Activated T-helper 2 cell treated with anti-CD3 and anti-CD28 coated beads, Interferon-gamma antibody, Interleukin-2, Interleukin-4, amounts not matched to agents 10 μg/mL and 5 μg/mL and 100 μg/mL, durations not matched to agents 14 hours and 24 hours and 36 hours (primary cell): ENCODE measurements around the gene LDB3. TPM values are rescaled to one million over a fixed set of nuclear protein-coding genes. Genes with fewer than 3 reads are reported as not detected.

ENCODE experiments used
- DNase-seq: peaks from one replicate; pipeline ENCODE4 v3.0.0; 2021; ENCODE audit warnings: low spot score
- H3K27ac Mint-ChIP-seq: one replicate; pipeline ENCODE4 v1.8.0; 2021; ENCODE audit warnings: mixed read lengths
- H3K27me3 Mint-ChIP-seq: one replicate; pipeline ENCODE4 v1.8.0; 2021; ENCODE audit warnings: low read depth, mixed read lengths
- H3K36me3 Mint-ChIP-seq: one replicate; pipeline ENCODE4 v1.8.0; 2021; ENCODE audit warnings: low read depth, mixed read lengths
- H3K4me1 Mint-ChIP-seq: one replicate; pipeline ENCODE4 v1.8.0; 2021; ENCODE audit warnings: low read depth, mixed read lengths
- H3K4me3 Mint-ChIP-seq: one replicate; pipeline ENCODE4 v1.8.0; 2021; ENCODE audit warnings: low read depth, mild to moderate bottlenecking, moderate library complexity, mixed read lengths
- H3K9me3 Mint-ChIP-seq: one replicate; pipeline ENCODE4 v1.8.0; 2021; ENCODE audit warnings: mixed read lengths
- intact Hi-C: fragments of 100-400 bp; cut with micrococcal nuclease; formaldehyde crosslinking; loops from one replicate; pipeline ENCODE4 v1.15.1; 2023
- total RNA-seq: library from RNA; stranded (reverse); gene quantifications from 2 replicates; pipeline ENCODE4 v1.2.3, GENCODE V29; 2022

The LDB3 gene
- total RNA-seq, 1 donor from 2014 or later: not detected

DNA sequence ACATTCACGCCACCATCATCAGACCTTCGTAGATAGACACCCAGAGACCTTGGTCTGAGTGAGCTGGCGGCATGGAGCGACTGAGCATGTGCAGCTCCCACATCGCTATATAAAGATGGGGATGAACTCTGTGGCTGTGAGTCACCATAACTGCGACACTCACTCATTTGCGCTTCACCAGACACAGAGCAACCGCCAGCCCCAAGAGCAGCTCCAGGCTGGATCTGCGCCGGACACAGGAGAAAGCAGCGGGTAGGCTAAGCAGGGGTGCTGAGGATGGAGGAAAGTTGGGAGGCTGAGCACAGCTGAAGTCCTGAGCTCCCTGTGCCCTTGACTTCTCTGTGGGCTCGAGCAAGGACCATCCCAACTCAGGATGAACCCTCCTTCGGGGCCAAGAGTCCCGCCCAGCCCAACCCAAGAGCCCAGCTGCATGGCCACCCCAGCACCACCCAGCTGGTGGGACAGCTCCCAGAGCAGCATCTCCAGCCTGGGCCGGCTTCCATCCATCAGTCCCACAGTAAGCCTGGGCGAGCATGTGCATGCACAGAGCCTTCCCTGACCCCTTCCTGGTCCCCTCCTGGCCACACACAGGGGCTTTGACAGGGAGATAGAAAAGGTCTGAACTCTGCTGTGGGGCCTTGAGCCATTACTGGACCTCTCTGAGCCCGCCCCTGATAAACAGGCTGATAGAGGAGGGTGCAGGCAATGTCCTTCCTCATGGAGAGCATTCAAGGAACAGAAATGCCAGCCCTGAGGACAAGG, 13.7 kb upstream of the LDB3 start, which contains the start of gene OPN4:
Gene OPN4 (plus strand): TSS at position 137 of the 762 bp plus-strand sequence. CDS start 237 bp downstream, at position 374.
- intact Hi-C loops: no loop called here
- Mint-ChIP-seq H3K36me3 (no peaks in the 10 kb centered on the region), H3K4me3 (no peak within 1 kb of the TSS), H3K27ac (no peak within 1 kb of the TSS), H3K4me1 (no peaks in the 10 kb centered on the region), H3K27me3 (no peaks in the 10 kb centered on the region), H3K9me3 (no peaks in the 10 kb centered on the region)
- DNase-seq: no peak

DNA sequence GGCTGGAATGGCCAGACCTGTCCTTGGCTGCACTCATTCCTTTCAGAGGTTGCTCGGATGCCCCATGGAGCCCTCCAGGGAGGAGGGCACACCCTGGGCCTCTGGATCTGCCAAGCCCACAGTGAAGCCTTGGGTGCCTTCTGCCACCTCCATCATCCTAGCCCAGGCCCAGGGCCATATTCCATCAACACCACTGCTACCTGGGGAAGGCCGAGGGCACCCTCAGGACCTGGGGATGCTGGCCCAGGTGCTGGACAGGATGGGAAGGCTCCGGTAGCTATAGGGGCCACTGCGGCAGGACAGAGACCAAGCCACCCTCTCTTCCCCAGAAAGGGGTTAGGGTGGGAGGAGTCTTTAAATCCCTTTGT, 13.2 kb upstream of the LDB3 start:
- no peaks in the 10 kb centered on the region for H3K9me3 Mint-ChIP-seq
- intact Hi-C loops: no loop called here
- no peaks in the 10 kb centered on the region for H3K4me1 Mint-ChIP-seq
- H3K27me3 Mint-ChIP-seq: no peaks in the 10 kb centered on the region
- no peak for DNase-seq
- no peak overlapping the region for H3K27ac Mint-ChIP-seq
- H3K4me3 Mint-ChIP-seq: no peak overlapping the region
- H3K36me3 Mint-ChIP-seq: no peaks in the 10 kb centered on the region

DNA sequence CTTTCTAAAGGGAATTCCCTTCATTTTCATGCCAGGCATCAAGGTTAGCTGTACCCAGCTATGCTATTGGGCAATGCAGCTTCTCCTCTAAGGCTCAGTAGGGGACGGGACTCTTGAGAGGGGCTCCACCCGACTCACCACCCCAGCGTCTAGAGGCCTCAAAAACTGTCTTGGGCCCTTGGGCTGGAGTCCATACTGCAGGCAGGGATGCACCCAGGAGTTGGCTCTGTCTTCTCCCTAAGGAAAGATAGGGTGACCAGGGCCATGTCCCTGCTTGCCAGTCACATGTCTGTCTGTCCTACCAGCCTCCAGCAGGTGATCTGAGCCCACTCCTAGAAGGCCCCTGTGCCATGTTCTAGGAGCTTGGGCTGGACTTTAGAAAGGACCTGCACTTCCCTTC, 12.7 kb upstream of the LDB3 start:
- no peaks in the 10 kb centered on the region for H3K4me1 Mint-ChIP-seq
- intact Hi-C loops: no loop called here
- no peak overlapping the region for H3K27ac Mint-ChIP-seq
- no peaks in the 10 kb centered on the region for H3K36me3 Mint-ChIP-seq
- H3K27me3 Mint-ChIP-seq: no peaks in the 10 kb centered on the region
- no peaks in the 10 kb centered on the region for H3K9me3 Mint-ChIP-seq
- DNase-seq: no peak
- H3K4me3 Mint-ChIP-seq: no peak overlapping the region

DNA sequence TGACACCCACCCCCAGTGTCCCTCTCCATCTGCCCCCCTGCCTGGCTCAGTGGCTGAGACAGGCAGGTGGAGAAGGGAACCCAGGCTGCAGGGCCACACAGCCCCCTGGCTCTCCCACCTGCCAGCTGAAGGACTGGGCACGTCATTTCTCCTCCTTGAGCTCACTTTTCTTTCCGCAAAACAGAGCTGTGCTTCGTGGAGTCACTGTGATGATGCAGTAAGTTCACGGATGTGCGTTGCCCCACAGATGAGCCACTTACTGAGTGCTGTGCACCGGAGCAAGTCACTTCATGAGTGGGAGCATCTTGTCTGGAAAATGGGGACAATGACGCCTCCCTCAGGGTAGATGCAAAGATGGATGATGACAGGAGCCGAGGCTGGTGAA, 11.3 kb upstream of the LDB3 start:
- Mint-ChIP-seq H3K4me3 (no peak overlapping the region), H3K27ac (no peak overlapping the region), H3K4me1 (no peaks in the 10 kb centered on the region), H3K36me3 (no peaks in the 10 kb centered on the region), H3K9me3 (no peaks in the 10 kb centered on the region), H3K27me3 (no peaks in the 10 kb centered on the region)
- intact Hi-C loops: no loop called here
- DNase-seq: no peak

DNA sequence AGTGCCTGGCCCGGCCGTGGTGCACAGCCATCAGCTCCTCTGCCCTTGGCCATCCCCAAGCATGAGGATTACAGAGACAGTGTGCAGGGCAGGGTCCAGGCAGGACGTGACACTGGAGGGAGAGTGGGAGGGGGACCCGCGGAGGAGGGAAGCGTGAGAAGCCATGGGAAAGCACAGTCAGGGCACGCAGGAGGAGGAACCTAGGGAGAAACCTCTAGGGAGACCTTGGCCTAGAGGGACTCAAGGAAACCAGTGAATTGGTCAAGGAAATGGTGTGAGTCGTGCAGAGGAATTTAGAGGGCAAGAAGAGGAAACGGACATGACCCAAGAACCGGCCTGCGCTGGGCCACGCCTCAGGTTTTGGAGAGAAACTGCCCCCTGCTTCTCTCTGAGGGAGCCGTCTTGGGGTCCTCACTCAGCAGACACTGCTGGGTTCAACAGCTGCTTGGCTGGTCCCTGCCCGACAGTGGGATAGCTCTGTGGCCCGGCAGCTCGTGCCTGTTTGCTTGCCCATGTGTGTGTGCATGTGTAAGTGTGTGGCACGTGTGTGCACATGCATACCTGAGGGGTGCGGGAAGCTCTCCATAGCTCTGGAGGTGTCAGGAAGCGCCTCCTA, 10.8 kb upstream of the LDB3 start:
- intact Hi-C loops: no loop called here
- Mint-ChIP-seq H3K4me3 (no peak overlapping the region), H3K9me3 (no peaks in the 10 kb centered on the region), H3K27ac (no peak overlapping the region), H3K4me1 (no peaks in the 10 kb centered on the region), H3K36me3 (no peaks in the 10 kb centered on the region), H3K27me3 (no peaks in the 10 kb centered on the region)
- DNase-seq: no peak

DNA sequence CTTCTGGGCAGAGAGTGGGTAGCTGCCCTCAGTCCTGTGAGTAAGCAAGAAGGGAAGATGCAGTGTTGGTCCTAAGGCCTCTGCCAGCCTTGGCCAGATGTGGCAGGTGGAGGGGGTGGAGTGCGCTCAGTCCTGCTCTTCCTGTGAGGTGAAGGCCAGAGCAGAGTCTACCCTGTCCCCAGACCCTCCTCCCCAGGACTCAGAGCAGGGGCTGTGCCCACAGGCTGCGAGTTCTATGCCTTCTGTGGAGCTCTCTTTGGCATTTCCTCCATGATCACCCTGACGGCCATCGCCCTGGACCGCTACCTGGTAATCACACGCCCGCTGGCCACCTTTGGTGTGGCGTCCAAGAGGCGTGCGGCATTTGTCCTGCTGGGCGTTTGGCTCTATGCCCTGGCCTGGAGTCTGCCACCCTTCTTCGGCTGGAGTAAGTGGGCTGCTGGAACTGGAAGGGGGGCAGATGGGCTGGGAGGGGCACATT, 10.0 kb upstream of the LDB3 start:
- no peak for DNase-seq
- no peaks in the 10 kb centered on the region for H3K9me3 Mint-ChIP-seq
- no peaks in the 10 kb centered on the region for H3K27me3 Mint-ChIP-seq
- no peak overlapping the region for H3K27ac Mint-ChIP-seq
- intact Hi-C loops: no loop called here
- no peaks in the 10 kb centered on the region for H3K36me3 Mint-ChIP-seq
- no peak overlapping the region for H3K4me3 Mint-ChIP-seq
- no peaks in the 10 kb centered on the region for H3K4me1 Mint-ChIP-seq

DNA sequence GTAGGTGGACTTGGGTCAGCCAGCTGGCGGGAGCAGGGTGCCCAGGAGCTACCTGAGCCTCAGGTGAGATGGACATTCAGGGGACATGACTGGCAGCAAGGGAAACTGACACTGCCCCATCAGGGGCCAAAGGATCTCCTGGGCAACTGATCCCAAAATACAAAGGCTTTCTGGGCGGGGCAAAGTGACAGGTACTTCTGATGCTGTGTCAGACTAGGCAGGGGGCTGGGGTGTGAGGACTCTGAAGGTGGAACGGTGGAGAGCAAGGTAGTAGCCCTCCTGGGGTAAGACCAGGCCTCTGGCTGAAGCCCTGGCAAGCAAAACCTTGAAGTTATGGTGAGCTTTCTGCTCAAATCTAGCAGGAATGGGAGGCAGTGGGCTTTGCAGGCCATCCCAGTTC, 9.6 kb upstream of the LDB3 start:
- Mint-ChIP-seq H3K36me3 (no peaks in the 10 kb centered on the region), H3K4me3 (no peak overlapping the region), H3K27ac (no peak overlapping the region), H3K9me3 (no peaks in the 10 kb centered on the region), H3K4me1 (no peaks in the 10 kb centered on the region), H3K27me3 (no peaks in the 10 kb centered on the region)
- no peak for DNase-seq
- intact Hi-C loops: no loop called here

DNA sequence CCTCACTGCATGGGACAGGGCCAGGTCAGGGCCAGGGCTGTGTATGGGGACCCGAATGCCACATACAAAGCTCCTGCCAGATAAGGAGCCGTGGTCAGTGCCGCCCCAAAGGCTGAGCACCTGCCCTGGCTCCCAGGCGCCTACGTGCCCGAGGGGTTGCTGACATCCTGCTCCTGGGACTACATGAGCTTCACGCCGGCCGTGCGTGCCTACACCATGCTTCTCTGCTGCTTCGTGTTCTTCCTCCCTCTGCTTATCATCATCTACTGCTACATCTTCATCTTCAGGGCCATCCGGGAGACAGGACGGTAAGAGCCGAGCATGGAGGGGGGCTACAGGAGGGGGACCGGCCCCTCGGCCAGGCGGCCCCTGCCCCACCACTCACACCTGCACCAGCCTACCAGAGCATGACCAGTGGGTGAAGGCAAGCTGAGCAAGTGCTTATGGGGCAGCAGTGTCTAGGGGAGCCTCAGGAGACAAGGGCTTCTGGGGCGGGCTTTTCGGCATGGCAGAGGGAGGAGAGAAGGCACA, 9.1 kb upstream of the LDB3 start:
- Mint-ChIP-seq H3K4me3 (no peak overlapping the region), H3K36me3 (no peaks in the 10 kb centered on the region), H3K27ac (no peak overlapping the region), H3K4me1 (no peaks in the 10 kb centered on the region), H3K9me3 (no peaks in the 10 kb centered on the region), H3K27me3 (no peaks in the 10 kb centered on the region)
- intact Hi-C loops: no loop called here
- DNase-seq: no peak

DNA sequence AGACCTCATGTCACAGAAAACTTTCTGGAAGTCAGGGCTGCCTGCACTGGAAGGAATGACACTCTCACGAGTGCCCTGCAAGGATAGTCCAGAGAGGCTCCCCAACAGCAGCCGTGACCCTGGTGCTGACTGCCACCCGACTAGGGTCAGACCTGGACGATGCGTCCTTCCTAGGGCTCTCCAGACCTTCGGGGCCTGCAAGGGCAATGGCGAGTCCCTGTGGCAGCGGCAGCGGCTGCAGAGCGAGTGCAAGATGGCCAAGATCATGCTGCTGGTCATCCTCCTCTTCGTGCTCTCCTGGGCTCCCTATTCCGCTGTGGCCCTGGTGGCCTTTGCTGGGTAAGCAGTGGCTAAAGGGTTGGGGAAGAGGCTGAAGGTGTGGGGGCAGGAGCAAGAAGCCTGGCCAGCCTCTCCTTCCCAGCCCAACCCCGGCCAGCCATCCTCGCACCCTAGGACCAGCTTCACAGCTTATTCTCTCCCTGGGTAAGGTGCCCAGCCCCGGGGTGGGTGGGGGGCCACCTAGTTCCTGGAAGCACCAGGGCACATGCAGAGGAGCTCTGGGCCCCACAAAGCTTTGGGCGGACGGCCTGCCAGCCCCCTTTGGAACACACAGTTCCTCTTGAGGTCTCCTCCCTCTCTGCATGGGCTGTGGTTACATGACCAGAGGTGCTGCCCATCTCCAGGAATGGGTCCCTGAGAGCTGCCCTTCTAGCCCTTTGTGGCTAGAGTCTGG, 8.4 kb upstream of the LDB3 start:
- no peak for DNase-seq
- Mint-ChIP-seq H3K4me1 (no peaks in the 10 kb centered on the region), H3K27ac (no peak overlapping the region), H3K27me3 (no peaks in the 10 kb centered on the region), H3K36me3 (no peaks in the 10 kb centered on the region), H3K4me3 (no peak overlapping the region), H3K9me3 (no peaks in the 10 kb centered on the region)
- intact Hi-C loops: no loop called here

DNA sequence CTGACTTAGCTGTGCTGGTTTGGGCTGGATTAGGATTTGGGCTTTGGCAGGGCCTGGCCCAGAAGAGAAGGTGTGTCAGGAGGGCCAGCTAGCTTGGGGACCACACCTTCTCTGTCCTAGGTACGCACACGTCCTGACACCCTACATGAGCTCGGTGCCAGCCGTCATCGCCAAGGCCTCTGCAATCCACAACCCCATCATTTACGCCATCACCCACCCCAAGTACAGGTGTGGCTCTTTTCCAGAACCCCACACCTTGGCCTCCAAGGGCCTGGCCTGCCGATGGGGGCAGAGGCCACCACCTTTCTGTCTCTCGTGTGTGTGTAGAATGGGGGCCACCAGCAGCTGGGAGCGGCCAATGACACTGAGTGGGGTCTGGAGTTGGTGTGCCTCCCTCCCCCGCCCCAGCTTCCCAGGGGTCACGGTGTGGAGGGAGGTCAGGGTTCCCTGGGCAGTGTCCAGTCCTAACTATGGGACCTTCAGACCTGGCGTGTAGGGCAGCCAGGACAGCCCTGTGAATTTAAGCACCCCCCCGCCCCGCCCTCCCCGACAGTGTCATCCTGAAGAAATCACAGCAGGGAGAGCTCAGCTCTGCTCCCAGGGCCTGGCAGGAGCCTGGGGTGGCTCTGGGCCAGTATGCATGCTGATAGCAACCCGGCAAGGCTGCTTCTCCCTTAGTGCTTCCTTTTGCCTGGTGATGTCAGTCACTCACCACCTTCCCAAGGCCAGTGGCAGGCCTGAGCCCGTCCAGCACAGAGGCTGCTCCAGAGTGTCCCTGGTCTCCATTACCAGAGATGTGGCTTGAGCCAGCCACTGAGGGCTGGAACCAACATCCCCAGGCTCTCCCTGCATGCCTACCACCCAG, 6.9 kb upstream of the LDB3 start:
- DNase-seq: no peak
- Mint-ChIP-seq H3K9me3 (no peaks in the 10 kb centered on the region), H3K4me3 (no peak overlapping the region), H3K27me3 (no peaks in the 10 kb centered on the region), H3K4me1 (no peaks in the 10 kb centered on the region), H3K27ac (no peak overlapping the region), H3K36me3 (no peaks in the 10 kb centered on the region)
- intact Hi-C loops: no loop called here

DNA sequence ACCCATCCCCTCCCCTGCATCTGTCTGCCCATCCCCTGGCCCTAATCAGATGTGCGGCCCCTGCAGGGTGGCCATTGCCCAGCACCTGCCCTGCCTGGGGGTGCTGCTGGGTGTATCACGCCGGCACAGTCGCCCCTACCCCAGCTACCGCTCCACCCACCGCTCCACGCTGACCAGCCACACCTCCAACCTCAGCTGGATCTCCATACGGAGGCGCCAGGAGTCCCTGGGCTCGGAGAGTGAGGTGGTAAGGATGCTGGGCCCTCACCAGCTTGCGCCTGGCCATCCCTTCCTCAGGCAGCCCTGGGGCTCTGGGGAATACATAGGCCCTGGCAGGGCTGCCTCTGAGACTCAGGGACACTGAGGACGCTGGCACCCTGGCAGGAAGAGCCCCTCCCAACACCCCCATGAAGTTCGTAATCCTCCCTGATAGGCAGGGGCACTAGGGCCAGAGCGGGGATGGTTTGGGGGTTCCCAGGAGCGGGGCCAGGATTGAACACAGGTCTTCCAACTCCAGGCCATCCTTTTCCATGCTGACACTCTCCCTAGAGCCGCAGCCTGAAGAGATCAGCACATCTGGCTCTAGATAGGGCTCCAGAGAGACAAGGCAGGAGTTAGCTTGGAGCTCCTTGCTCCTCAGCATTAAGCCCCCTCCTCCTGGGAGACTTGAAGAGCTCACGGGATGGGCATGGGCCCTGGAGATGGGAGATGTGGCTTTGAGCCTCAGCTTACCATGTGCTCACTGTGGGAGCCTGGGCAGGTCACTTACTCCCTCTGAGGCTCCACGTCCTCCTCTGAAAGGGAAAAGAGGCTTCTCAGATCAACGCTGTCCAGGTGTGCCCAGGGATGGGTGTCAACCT, 5.9 kb upstream of the LDB3 start:
- H3K27me3 Mint-ChIP-seq: no peaks in the 10 kb centered on the region
- no peaks in the 10 kb centered on the region for H3K36me3 Mint-ChIP-seq
- no peaks in the 10 kb centered on the region for H3K9me3 Mint-ChIP-seq
- DNase-seq: no peak
- H3K4me1 Mint-ChIP-seq: no peaks in the 10 kb centered on the region
- intact Hi-C loops: no loop called here
- H3K4me3 Mint-ChIP-seq: no peak overlapping the region
- H3K27ac Mint-ChIP-seq: no peak overlapping the region

DNA sequence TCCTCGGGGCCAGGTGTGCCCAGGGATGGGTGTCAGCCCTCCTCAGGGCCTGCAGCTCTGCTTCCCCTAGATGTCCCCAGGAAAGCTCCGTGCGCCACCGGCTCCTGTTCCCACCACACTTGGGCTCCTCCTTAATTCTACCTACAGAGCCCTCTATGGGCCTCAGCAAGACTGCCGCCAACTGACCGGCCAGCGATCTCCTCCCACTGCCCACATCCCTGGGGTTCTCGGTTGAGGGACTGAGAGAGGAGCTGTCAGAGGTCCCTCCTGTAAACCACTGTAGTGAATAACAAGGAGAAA, 5.3 kb upstream of the LDB3 start:
- Mint-ChIP-seq H3K4me1 (no peaks in the 10 kb centered on the region), H3K27me3 (no peaks in the 10 kb centered on the region), H3K9me3 (no peaks in the 10 kb centered on the region), H3K27ac (no peak overlapping the region), H3K4me3 (no peak overlapping the region), H3K36me3 (no peaks in the 10 kb centered on the region)
- intact Hi-C loops: no loop called here
- DNase-seq: no peak
